Skeletal muscle tissue (tissue), 4 donors: ENCODE measurements around the gene CYP26A1. TPM values are rescaled to one million over a fixed set of nuclear protein-coding genes. Genes with fewer than 3 reads are reported as not detected.
A peak's percentile ranks its signal among the peaks of the same experiment; 100 is the strongest.

Experiments used
- H3K27ac ChIP-seq: one replicate; pipeline ENCODE4 v1.7.0; 2013; ENCODE audit warnings: mild to moderate bottlenecking, low read depth, low read length, inconsistent platforms
- H3K27me3 ChIP-seq, 3 donors: one replicate each; pipeline ENCODE4 v1.7.0; 2013; ENCODE audit warnings: low read length in 3 of 3; ENCODE audit not compliant: control insufficient read depth in 3 of 3, insufficient read depth in 3 of 3
- H3K36me3 ChIP-seq, 3 donors: one replicate each; pipeline ENCODE4 v1.7.0; 2013; ENCODE audit warnings: low read length in 3 of 3; ENCODE audit not compliant: control insufficient read depth in 3 of 3, insufficient read depth in 3 of 3
- H3K4me1 ChIP-seq, 3 donors: one replicate each; pipeline ENCODE4 v1.7.0; 2013; ENCODE audit warnings: low read length in 3 of 3, mild to moderate bottlenecking in 3 of 3; ENCODE audit not compliant: control insufficient read depth in 3 of 3, insufficient read depth in 3 of 3
- H3K4me3 ChIP-seq, 3 donors: one replicate each; pipeline ENCODE4 v1.7.0; 2013; ENCODE audit warnings: low read length in 3 of 3
- H3K9ac ChIP-seq, 3 donors: one replicate each; pipeline ENCODE4 v1.7.0; 2013; ENCODE audit warnings: low read length in 3 of 3, mild to moderate bottlenecking in 3 of 3, moderate library complexity in 2 of 3, low read depth in 1 of 3
- H3K9me3 ChIP-seq, 3 donors: one replicate each; pipeline ENCODE4 v1.7.0; 2013; ENCODE audit warnings: low read length in 3 of 3; ENCODE audit not compliant: control insufficient read depth in 3 of 3
- total RNA-seq: library from RNA; depleted of rRNA; stranded (reverse); fragments of >200 nt; gene quantifications from one replicate; pipeline ENCODE4 v1.2.3, GENCODE V29; 2014
- donor health status: Osteomylitis.

The CYP26A1 gene
- total RNA-seq, 1 donor from 2014 or later, result 0.52 TPM

GRCh38 chr10:93064874-93065660, 8.6 kb upstream of the CYP26A1 start:
- H3K4me3 ChIP-seq, result no peak overlapping the region
- no peak overlapping the region for H3K9ac ChIP-seq
- H3K36me3 ChIP-seq, result no peaks in the 10 kb centered on the region
- peaks cover 79 to 89% (median 82%) of the 10 kb centered on the region in 3 donors for H3K27me3 ChIP-seq
- peaks cover 0 to 2% (median 0%) of the 10 kb centered on the region in 3 donors for H3K9me3 ChIP-seq
- peaks cover 14 to 38% (median 23%) of the 10 kb centered on the region in 3 donors for H3K4me1 ChIP-seq
- H3K27ac ChIP-seq, result no peak overlapping the region

- Histone ChIP-seq H3K4me1 (peaks cover 14 to 34% (median 22%) of the 10 kb centered on the region in 3 donors), H3K9ac (no peak overlapping the region), H3K36me3 (no peaks in the 10 kb centered on the region), H3K27ac (no peak overlapping the region), H3K4me3 (no peak overlapping the region), H3K27me3 (peaks cover 81 to 90% (median 84%) of the 10 kb centered on the region in 3 donors), H3K9me3 (peaks cover 0 to 2% (median 0%) of the 10 kb centered on the region in 3 donors)
Observed at GRCh38 chr10:93065675-93066543, 7.8 kb upstream of the CYP26A1 start.

DNA sequence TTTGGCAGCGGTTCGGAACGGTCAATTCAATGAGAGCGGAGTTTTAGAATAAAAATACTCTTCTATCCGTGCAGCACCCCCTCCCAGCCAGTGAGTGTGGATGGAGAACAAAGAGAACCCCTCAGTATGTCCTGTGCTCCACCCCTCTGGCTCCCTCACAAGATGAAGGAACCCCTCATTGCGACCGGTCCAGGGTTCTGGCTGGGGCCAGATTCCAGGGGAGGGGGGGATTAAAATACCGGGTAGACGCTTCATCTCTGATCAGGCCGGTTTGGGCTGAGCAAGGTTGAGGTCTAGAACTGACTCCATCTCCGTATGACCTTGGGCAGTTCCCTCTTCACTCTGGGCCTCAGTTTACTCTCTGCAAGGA, 7.2 kb upstream of the CYP26A1 start:
- H3K36me3 ChIP-seq, result no peaks in the 10 kb centered on the region
- H3K9ac ChIP-seq, result no peak overlapping the region
- H3K27me3 ChIP-seq, result peaks cover 80 to 84% (median 83%) of the 10 kb centered on the region in 3 donors
- H3K27ac ChIP-seq, result no peak overlapping the region
- H3K4me3 ChIP-seq, result no peak overlapping the region
- H3K4me1 ChIP-seq, result peaks cover 11 to 31% (median 19%) of the 10 kb centered on the region in 3 donors
- H3K9me3 ChIP-seq, result peaks cover 0 to 2% (median 0%) of the 10 kb centered on the region in 3 donors

DNA sequence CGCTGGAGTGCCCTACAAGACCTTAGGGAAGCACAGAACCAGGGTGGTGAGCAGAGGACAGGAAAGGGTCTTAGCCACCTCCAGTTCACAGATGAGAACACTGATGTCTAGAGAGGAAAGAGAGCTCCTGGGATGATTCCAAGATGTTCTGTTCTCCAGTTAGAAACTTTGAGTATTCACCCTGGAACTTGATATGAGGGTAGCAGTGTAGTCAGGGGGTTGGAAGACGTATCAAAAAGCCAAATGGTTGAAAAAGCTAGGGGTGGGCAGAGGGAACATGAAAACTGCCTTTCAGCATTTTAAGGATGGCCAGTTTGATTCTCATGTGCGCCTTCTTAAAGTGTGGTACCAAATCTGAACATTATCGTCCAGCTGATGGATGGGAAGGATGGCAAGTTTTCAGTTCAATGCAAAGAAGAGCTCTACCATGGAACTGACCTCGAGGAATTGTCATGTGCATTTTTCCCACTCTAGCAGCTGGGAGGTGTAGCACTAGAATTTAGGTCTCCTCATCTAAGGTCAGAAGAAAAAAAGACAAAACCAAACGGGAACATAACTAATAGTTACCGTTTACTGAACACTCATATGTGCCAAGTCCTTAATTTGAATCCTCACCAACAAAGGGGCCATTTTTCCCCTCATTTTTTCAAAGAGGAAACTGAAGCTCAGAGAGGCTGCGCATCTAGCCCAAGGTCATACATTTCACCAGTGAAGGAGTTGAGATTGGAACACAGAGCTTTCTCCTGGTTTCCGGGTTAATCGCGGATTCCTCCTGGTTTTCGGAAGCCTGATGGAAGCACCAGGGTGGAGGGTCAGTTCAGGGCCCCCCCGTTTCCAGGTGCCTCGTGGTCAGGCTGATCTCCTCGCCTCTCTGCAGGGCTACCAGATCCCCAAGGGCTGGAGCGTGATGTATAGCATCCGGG, 6.0 kb upstream of the CYP26A1 start:
- H3K9ac ChIP-seq, result no peak overlapping the region
- no peak overlapping the region for H3K4me3 ChIP-seq
- peaks cover 11 to 31% (median 18%) of the 10 kb centered on the region in 3 donors for H3K4me1 ChIP-seq
- H3K27me3 ChIP-seq, result peaks cover 84 to 87% (median 85%) of the 10 kb centered on the region in 3 donors
- no peaks in the 10 kb centered on the region for H3K36me3 ChIP-seq
- peaks cover 0 to 2% (median 0%) of the 10 kb centered on the region in 3 donors for H3K9me3 ChIP-seq
- no peak overlapping the region for H3K27ac ChIP-seq

GRCh38 chr10:93068411-93069244, 5.1 kb upstream of the CYP26A1 start:
- peaks cover 86 to 93% (median 91%) of the 10 kb centered on the region in 3 donors for H3K27me3 ChIP-seq
- H3K27ac ChIP-seq, result no peak overlapping the region
- peak overlapping the region in 1 of 3 donors; percentile 2 for H3K4me3 ChIP-seq

GRCh38 chr10:93069245-93069561, 4.5 kb upstream of the CYP26A1 start:
- Histone ChIP-seq H3K4me1 (peaks cover 21 to 39% (median 27%) of the 10 kb centered on the region in 3 donors), H3K9me3 (peaks cover 0 to 2% (median 0%) of the 10 kb centered on the region in 3 donors), H3K36me3 (no peaks in the 10 kb centered on the region), H3K9ac (no peak overlapping the region), H3K4me3 (no peak overlapping the region), H3K27ac (no peak overlapping the region), H3K27me3 (peaks cover 87 to 93% (median 88%) of the 10 kb centered on the region in 3 donors)

More at GRCh38 chr10:93068411-93069244, 5.1 kb upstream of the CYP26A1 start:
- no peak overlapping the region for H3K9ac ChIP-seq
- no peaks in the 10 kb centered on the region for H3K36me3 ChIP-seq
- peaks cover 17 to 33% (median 25%) of the 10 kb centered on the region in 3 donors for H3K4me1 ChIP-seq
- H3K9me3 ChIP-seq, result peaks cover 0 to 2% (median 0%) of the 10 kb centered on the region in 3 donors

DNA sequence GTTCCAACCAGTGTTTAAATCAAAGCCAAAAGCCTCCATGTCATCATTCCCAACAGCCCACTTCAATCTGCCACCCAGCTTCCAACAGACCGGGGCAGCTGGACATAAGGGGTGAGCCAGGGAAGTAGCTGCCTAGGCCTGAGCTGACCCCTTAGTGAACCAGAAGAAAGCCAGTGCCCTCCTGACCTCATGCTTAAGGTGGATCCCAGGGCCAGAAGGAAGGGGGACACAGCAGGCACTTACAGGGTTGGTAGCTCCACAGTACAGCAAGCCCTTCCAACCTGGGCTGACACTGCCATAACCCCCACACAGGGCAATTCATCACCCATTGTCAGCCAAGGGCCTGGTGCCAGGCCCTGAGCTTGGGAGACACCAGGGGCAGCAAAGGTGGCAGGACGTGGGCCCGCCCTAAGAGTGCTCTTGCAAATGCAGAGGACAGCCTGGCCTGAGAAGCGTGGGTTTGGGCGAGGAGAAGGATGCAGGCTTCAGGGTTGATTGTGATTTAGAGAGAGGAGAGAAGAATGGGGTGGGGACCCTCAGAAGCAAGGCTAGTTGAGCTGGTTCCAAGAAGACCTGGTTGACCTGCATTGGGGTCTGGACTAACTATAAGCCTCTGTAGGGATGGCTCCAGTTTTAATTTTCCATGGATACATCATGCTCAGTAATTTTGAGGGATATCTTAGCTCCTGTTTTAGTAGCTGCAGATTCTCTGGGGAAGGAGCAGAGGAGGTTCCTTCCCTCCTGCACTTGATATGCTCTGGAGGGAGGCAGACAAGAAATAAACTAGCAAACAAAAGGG, 3.1 kb upstream of the CYP26A1 start:
- peaks cover 86 to 92% (median 88%) of the 10 kb centered on the region in 3 donors for H3K27me3 ChIP-seq
- H3K9me3 ChIP-seq, result no peaks in the 10 kb centered on the region
- no peak overlapping the region for H3K4me3 ChIP-seq
- H3K27ac ChIP-seq, result no peak overlapping the region
- H3K9ac ChIP-seq, result no peak overlapping the region
- H3K4me1 ChIP-seq, result peaks cover 28 to 45% (median 33%) of the 10 kb centered on the region in 3 donors
- no peaks in the 10 kb centered on the region for H3K36me3 ChIP-seq

GRCh38 chr10:93071177-93071472, 2.6 kb upstream of the CYP26A1 start:
- Histone ChIP-seq H3K27ac (no peak overlapping the region), H3K4me1 (peaks cover 28 to 43% (median 33%) of the 10 kb centered on the region in 3 donors), H3K27me3 (peaks cover 86 to 93% (median 88%) of the 10 kb centered on the region in 3 donors), H3K9ac (no peak overlapping the region), H3K9me3 (no peaks in the 10 kb centered on the region), H3K4me3 (no peak overlapping the region), H3K36me3 (no peaks in the 10 kb centered on the region)
